Activated naive CD8-positive, alpha-beta T cell (primary cell): Measurements from ENCODE around the gene TSPAN15.
"Not testable (repeated sequence)": the region's sequence is repeated elsewhere in the genome, so short reads cannot be mapped to it uniquely, and the experiment has no call there.

Experiments used
- H3K27ac Mint-ChIP-seq: one replicate; pipeline ENCODE4 v1.8.0; 2021; ENCODE audit warnings: mixed read lengths
- H3K27me3 Mint-ChIP-seq: one replicate; pipeline ENCODE4 v1.8.0; 2021; ENCODE audit warnings: mixed read lengths
- H3K36me3 Mint-ChIP-seq: one replicate; pipeline ENCODE4 v1.8.0; 2021; ENCODE audit warnings: mixed read lengths
- H3K4me1 Mint-ChIP-seq: one replicate; pipeline ENCODE4 v1.8.0; 2021; ENCODE audit warnings: low read depth, mixed read lengths
- H3K4me3 Mint-ChIP-seq: one replicate; pipeline ENCODE4 v1.8.0; 2021; ENCODE audit warnings: mild to moderate bottlenecking, mixed read lengths
- H3K9me3 Mint-ChIP-seq: one replicate; pipeline ENCODE4 v1.8.0; 2021; ENCODE audit warnings: low read depth, mixed read lengths

The TSPAN15 gene

GRCh38 chr10:69475433-69475830 lies 24.2 kb downstream of the TSPAN15 start:
- Mint-ChIP-seq H3K4me1 (no peaks in the 10 kb centered on the region), H3K4me3 (no peak overlapping the region), H3K27ac (no peak overlapping the region), H3K9me3 (no peaks in the 10 kb centered on the region), H3K36me3 (no peaks in the 10 kb centered on the region), H3K27me3 (no peaks in the 10 kb centered on the region)

GRCh38 chr10:69477968-69478597 lies 26.8 kb downstream of the TSPAN15 start:
- Mint-ChIP-seq H3K4me3 (no peak overlapping the region), H3K36me3 (no peaks in the 10 kb centered on the region), H3K27me3 (no peaks in the 10 kb centered on the region), H3K9me3 (no peaks in the 10 kb centered on the region), H3K27ac (no peak overlapping the region), H3K4me1 (no peaks in the 10 kb centered on the region)

DNA sequence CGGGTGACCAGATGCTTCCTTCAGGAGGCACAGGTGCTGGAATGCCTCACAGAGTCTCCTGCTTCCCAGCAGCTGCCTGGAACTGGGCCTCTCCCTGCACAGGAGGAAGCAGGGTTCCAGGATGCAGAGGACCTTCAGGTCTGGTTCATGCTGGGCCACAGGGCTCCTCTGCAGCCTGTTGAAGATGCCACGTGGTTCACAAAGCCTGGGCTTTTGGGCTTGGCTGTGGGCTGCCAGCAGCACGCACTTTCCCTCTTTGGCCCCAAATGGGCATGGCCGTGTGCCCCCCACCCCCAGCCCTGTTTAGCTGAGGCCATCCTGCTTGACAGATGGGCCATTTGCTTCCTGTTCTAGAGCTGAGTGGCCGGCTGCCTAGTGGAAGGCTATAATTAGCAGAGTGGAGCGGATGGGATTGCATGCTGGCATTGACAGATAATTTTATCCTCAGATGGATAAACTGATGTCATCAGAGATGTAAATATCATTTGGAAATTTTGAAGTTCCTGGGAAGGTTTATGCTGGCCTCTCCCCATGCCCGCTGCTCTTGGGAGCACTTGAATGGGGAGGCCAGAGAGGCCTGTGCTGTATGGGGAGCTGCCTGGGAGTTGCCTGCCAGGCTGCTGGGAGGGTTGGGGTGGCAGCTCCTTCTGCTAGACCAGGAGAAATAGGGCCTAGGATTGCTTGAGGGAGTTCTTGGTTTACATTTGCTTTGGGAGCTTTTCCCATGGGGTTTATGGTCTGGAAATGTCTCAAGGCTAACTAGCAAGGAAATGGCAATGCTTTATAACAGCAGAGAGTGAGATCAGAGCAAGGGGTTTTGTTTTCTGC lies 28.2 kb downstream of the TSPAN15 start:
- H3K27ac Mint-ChIP-seq, result no peak overlapping the region

GRCh38 chr10:69480068-69480412 lies 28.8 kb downstream of the TSPAN15 start:
- no peaks in the 10 kb centered on the region for H3K9me3 Mint-ChIP-seq
- H3K36me3 Mint-ChIP-seq, result no peaks in the 10 kb centered on the region
- no peaks in the 10 kb centered on the region for H3K27me3 Mint-ChIP-seq
- no peak overlapping the region for H3K4me3 Mint-ChIP-seq
- H3K4me1 Mint-ChIP-seq, result no peaks in the 10 kb centered on the region
- no peak overlapping the region for H3K27ac Mint-ChIP-seq

More for the DNA sequence above, 28.2 kb downstream of the TSPAN15 start:
- Mint-ChIP-seq H3K36me3 (no peaks in the 10 kb centered on the region), H3K9me3 (no peaks in the 10 kb centered on the region), H3K27me3 (no peaks in the 10 kb centered on the region), H3K4me3 (no peak overlapping the region), H3K4me1 (no peaks in the 10 kb centered on the region)

GRCh38 chr10:69481305-69481704 lies 30.0 kb downstream of the TSPAN15 start:
- H3K36me3 Mint-ChIP-seq, result no peaks in the 10 kb centered on the region
- no peak overlapping the region for H3K4me3 Mint-ChIP-seq
- no peaks in the 10 kb centered on the region for H3K9me3 Mint-ChIP-seq
- H3K27ac Mint-ChIP-seq, result no peak overlapping the region
- H3K4me1 Mint-ChIP-seq, result no peaks in the 10 kb centered on the region
- no peaks in the 10 kb centered on the region for H3K27me3 Mint-ChIP-seq

GRCh38 chr10:69481811-69482524 lies 30.7 kb downstream of the TSPAN15 start:
- Mint-ChIP-seq H3K4me3 (no peak overlapping the region), H3K4me1 (no peaks in the 10 kb centered on the region), H3K27ac (no peak overlapping the region)

DNA sequence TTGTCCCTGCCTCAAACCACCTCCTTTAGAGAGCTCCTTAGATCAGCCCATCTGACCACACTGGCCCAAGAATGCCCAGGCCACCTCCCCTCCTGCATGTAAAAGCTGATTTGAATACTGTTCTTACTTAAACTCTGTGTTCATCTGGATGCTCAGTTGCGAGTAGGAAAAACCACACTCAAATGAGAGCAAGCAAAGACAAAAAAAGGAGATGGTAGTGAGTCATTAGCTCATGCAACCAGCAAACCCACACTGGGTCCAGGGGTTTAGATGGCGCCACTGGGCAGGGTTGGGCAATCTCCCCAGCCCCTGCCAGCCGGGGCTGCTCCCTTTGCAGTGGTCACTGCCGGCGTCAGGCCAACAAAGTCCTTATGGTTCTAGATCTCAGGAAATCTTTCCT lies 32.7 kb downstream of the TSPAN15 start:
- H3K9me3 Mint-ChIP-seq, result peaks cover 11% of the 10 kb centered on the region
- H3K4me1 Mint-ChIP-seq, result no peaks in the 10 kb centered on the region
- no peak overlapping the region for H3K4me3 Mint-ChIP-seq
- H3K27ac Mint-ChIP-seq, result no peak overlapping the region
- H3K36me3 Mint-ChIP-seq, result peaks cover 4% of the 10 kb centered on the region
- H3K27me3 Mint-ChIP-seq, result no peaks in the 10 kb centered on the region

More at GRCh38 chr10:69481811-69482524, 30.7 kb downstream of the TSPAN15 start:
- H3K27me3 Mint-ChIP-seq, result no peaks in the 10 kb centered on the region
- H3K36me3 Mint-ChIP-seq, result no peaks in the 10 kb centered on the region
- H3K9me3 Mint-ChIP-seq, result no peaks in the 10 kb centered on the region

- H3K4me1 Mint-ChIP-seq, result no peaks in the 10 kb centered on the region
- no peak overlapping the region for H3K4me3 Mint-ChIP-seq
- peaks cover 11% of the 10 kb centered on the region for H3K9me3 Mint-ChIP-seq
Measured at GRCh38 chr10:69484736-69485135, 33.5 kb downstream of the TSPAN15 start.

GRCh38 chr10:69486922-69487730 lies 35.9 kb downstream of the TSPAN15 start:
- Mint-ChIP-seq H3K4me3 (no peak overlapping the region), H3K9me3 (peaks cover 11% of the 10 kb centered on the region), H3K4me1 (no peaks in the 10 kb centered on the region), H3K27me3 (no peaks in the 10 kb centered on the region), H3K27ac (no peak overlapping the region), H3K36me3 (peaks cover 4% of the 10 kb centered on the region)

More at GRCh38 chr10:69484736-69485135, 33.5 kb downstream of the TSPAN15 start:
- Mint-ChIP-seq H3K36me3 (peaks cover 4% of the 10 kb centered on the region), H3K27ac (no peak overlapping the region), H3K27me3 (no peaks in the 10 kb centered on the region)

- H3K27me3 Mint-ChIP-seq, H3K4me3 Mint-ChIP-seq, H3K27ac Mint-ChIP-seq, H3K4me1 Mint-ChIP-seq, H3K36me3 Mint-ChIP-seq: not testable (repeated sequence)
- H3K9me3 Mint-ChIP-seq, result peaks cover 11% of the 10 kb centered on the region
Measured at GRCh38 chr10:69488149-69488844, 37.0 kb downstream of the TSPAN15 start.

GRCh38 chr10:69488856-69489255 lies 37.6 kb downstream of the TSPAN15 start:
- H3K27ac Mint-ChIP-seq, H3K36me3 Mint-ChIP-seq, H3K4me1 Mint-ChIP-seq, H3K27me3 Mint-ChIP-seq, H3K4me3 Mint-ChIP-seq: not testable (repeated sequence)
- peaks cover 11% of the 10 kb centered on the region for H3K9me3 Mint-ChIP-seq

DNA sequence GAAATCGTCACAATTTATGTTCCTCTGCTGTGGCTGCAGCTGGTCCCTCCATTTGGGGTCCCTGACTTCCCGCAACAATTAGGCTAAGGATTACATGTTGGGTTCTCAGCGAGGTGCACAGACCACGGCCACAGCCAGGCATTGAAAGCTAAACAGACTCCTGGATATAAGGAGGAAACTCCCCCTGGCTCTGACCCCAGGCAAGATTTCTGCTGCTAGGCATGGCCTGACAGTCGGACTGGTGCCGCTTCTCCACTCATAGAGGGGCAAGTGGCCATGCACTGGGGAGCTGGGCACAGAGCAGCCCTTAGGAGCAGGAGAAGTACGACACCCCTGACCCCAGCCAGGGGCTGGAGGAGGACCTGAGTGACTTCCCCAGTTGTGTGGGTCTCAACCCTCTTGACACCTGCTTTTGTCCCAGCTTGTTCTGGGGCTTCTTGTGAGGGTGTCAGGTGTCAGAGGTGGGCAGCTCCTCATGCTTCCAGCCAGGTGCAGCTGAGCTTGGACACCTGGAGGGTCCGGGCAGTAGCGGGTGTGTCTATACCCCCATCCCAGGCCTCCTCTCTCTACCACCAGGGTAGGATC lies 38.3 kb downstream of the TSPAN15 start:
- H3K27ac Mint-ChIP-seq, result no peak overlapping the region
- H3K36me3 Mint-ChIP-seq, result peaks cover 4% of the 10 kb centered on the region
- no peaks in the 10 kb centered on the region for H3K4me1 Mint-ChIP-seq
- no peaks in the 10 kb centered on the region for H3K27me3 Mint-ChIP-seq
- H3K4me3 Mint-ChIP-seq, result no peak overlapping the region
- peaks cover 11% of the 10 kb centered on the region for H3K9me3 Mint-ChIP-seq

DNA sequence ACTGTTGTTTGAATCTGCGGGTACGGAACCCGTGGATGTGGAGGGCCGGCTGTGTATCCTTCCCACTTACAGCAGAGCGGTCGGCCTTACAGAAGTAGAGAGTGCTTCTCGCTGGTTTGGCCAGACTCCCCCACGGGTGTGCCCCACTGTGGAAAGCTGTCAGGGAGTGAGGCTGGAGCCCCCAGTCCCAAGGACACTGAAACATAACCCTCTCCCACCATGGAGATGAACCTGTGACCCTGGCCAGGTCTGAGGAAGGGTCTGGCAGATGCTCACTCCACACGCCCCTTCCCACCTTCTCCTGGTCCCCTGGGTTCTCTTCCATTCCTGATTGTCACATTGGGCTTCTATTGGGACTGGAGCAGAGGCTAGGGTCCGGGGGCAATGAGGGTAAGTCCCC lies 39.6 kb downstream of the TSPAN15 start:
- H3K27me3 Mint-ChIP-seq, result no peaks in the 10 kb centered on the region
- H3K4me3 Mint-ChIP-seq, result no peak overlapping the region
- peaks cover 11% of the 10 kb centered on the region for H3K9me3 Mint-ChIP-seq
- no peak overlapping the region for H3K27ac Mint-ChIP-seq
- peaks cover 4% of the 10 kb centered on the region for H3K36me3 Mint-ChIP-seq
- H3K4me1 Mint-ChIP-seq, result no peaks in the 10 kb centered on the region

DNA sequence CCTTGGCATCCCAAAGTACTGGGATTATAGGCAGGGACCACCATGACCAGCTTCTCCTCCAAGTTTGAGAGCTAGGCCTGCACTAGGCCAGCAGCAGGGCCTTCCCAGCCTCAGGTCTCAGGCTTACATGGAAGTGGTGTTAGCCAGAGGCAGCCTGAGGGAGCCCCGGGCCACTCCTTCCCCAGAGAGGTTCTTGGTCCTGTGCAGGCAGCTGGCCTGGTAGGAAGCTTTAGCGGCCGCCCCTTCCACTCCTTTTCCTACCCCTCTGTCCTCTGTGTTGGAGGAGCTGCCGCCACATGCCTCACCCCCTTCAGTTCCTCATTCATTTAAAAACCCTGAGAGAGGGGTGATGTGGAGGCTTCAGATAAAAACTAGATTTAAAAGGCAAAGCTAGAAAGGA lies 40.3 kb downstream of the TSPAN15 start:
- Mint-ChIP-seq H3K4me1 (no peaks in the 10 kb centered on the region), H3K36me3 (peaks cover 4% of the 10 kb centered on the region), H3K9me3 (peaks cover 11% of the 10 kb centered on the region), H3K27ac (no peak overlapping the region), H3K4me3 (no peak overlapping the region), H3K27me3 (no peaks in the 10 kb centered on the region)
